ENCODE measurements around the gene PRPF6.

DNA sequence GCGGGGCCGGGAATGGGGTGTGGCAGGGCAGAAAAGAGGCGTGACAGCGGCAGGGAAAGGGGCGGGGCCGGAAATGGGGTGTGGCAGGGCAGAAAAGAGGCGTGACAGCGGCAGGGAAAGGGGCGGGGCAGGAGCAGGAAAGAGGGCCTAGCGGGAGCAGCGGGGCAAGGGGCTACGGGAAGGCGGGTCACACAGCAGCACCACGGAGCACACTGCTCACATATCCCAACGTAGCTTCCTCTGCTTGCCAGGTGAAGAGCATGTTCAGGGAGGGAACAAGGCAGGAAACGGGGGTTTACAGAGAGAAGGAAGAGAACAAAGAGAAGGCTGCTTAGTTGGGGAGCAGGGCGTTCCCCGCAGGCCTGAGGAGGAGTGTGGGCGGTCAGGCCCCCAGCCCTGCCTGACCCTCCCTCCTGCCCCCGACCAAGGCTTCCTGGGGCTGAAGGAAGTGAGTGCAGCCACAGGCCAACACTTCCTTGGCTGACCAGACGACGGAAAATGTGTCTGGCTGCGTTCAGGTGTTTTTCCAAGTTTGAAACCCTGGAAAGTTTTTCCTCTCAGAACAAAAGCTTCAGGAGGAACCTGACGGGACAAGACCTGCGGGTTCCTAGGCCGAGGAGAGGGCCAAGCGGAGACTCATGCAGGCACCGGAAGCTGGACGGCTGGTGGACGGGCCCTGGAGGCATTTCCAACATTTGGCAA, 38.5 kb upstream of the PRPF6 start:
- TF ChIP-seq, protein P1, sequence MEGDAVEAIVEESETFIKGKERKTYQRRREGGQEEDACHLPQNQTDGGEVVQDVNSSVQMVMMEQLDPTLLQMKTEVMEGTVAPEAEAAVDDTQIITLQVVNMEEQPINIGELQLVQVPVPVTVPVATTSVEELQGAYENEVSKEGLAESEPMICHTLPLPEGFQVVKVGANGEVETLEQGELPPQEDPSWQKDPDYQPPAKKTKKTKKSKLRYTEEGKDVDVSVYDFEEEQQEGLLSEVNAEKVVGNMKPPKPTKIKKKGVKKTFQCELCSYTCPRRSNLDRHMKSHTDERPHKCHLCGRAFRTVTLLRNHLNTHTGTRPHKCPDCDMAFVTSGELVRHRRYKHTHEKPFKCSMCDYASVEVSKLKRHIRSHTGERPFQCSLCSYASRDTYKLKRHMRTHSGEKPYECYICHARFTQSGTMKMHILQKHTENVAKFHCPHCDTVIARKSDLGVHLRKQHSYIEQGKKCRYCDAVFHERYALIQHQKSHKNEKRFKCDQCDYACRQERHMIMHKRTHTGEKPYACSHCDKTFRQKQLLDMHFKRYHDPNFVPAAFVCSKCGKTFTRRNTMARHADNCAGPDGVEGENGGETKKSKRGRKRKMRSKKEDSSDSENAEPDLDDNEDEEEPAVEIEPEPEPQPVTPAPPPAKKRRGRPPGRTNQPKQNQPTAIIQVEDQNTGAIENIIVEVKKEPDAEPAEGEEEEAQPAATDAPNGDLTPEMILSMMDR (IDR thresholded peaks at IDR 0.05), result no peak
- TF ChIP-seq ZFX (IDR thresholded peaks at IDR 0.05; ENCODE audit: borderline replicate concordance), result no peak

Measured in 22Rv1 (cell line).